ENCODE measurements around the gene OLAH.

The OLAH gene

DNA sequence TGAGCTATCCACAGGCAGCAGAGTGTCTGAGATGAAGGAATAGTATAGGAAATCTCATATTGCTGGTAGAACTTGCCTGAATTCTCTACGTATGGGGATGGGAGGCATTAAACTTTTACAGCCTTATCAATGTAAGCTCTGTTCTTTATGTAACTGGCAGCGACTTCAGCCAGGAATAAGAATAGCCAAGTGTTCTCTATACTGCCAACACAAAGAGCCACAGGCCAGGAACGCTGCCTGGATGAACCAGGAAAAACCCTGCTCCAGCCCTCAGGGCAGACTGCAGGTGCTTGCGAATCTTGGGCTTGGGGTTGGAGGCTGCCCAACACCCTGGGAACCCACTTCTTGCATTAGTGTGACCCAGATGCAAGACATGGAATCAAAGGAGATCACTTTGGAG is 6.1 kb upstream of the OLAH start:
- DNase-seq (ENCODE audit: insufficient read length, low spot score), result no peak
- no peak for FAIRE-seq
- no peak for TF ChIP-seq TAF1 (IDR thresholded peaks at IDR 0.05; ENCODE audit: low read depth, low read length)
- TF ChIP-seq PAX5 (IDR thresholded peaks at IDR 0.05; ENCODE audit: insufficient read depth, low read length, severe bottlenecking), result no peak
- TF ChIP-seq POU2F2 (IDR thresholded peaks at IDR 0.05; ENCODE audit: low read depth, low read length), result no peak
- no peak for TF ChIP-seq POLR2AphosphoS5 (IDR thresholded peaks at IDR 0.05; ENCODE audit: low read depth, low read length)
- no peak for TF ChIP-seq SPI1 (IDR thresholded peaks at IDR 0.05; ENCODE audit: low read depth, low read length)
- TF ChIP-seq POLR2A (IDR thresholded peaks at IDR 0.05; ENCODE audit: low read depth, low read length), result no peak

DNA sequence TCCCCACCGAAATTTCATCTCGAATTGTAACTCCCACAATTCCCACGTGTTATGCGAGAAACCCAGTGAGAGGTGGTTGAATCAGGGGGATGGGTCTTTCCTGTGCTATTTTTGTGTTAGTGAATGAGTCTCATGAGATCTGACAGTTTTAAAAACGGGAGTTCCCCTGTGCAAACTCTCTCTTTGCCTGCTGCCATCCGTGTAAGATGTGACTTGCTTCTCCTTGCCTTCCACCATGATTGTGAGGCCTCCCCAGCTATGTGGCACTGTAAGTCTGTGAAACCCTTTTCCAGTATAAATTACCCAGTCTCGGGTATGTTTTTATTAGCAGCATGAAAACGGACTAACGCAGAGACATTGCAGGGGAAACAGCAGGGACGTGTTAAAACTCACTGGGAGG is 5.3 kb upstream of the OLAH start:
- no peak for FAIRE-seq
- no peak for TF ChIP-seq POU2F2 (IDR thresholded peaks at IDR 0.05; ENCODE audit: low read depth, low read length)
- TF ChIP-seq POLR2A (IDR thresholded peaks at IDR 0.05; ENCODE audit: low read depth, low read length), result no peak
- TF ChIP-seq TAF1 (IDR thresholded peaks at IDR 0.05; ENCODE audit: low read depth, low read length), result no peak
- no peak for DNase-seq (ENCODE audit: insufficient read length, low spot score)

DNA sequence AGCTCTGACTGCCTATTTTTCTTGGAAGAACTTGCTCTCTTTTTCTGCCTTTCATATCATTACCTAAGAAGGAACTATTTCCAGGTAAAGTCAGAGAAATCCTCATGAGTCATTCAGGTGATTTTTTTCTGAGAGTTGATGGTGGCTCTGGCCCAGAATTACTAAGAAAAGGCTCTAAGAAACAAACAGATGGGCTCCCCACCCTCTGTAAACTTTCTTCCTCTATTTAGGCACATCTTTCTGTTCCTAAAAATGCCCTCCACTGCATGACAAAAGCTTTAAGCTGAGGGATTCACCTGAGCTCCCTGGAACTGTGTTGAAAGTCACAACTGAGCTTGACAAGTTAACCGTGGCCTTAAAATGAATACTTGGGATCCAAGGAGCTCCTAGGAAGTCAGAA is 1.6 kb downstream of the OLAH start:
- no peak for DNase-seq (ENCODE audit: insufficient read length, low spot score)
- TF ChIP-seq PAX5 (IDR thresholded peaks at IDR 0.05; ENCODE audit: insufficient read depth, low read length, severe bottlenecking) (no peak), POLR2AphosphoS5 (IDR thresholded peaks at IDR 0.05; ENCODE audit: low read depth, low read length) (no peak), POU2F2 (IDR thresholded peaks at IDR 0.05; ENCODE audit: low read depth, low read length) (no peak), TAF1 (IDR thresholded peaks at IDR 0.05; ENCODE audit: low read depth, low read length) (no peak), POLR2A (IDR thresholded peaks at IDR 0.05; ENCODE audit: low read depth, low read length) (no peak), SPI1 (IDR thresholded peaks at IDR 0.05; ENCODE audit: low read depth, low read length) (no peak)
- no peak for FAIRE-seq

DNA sequence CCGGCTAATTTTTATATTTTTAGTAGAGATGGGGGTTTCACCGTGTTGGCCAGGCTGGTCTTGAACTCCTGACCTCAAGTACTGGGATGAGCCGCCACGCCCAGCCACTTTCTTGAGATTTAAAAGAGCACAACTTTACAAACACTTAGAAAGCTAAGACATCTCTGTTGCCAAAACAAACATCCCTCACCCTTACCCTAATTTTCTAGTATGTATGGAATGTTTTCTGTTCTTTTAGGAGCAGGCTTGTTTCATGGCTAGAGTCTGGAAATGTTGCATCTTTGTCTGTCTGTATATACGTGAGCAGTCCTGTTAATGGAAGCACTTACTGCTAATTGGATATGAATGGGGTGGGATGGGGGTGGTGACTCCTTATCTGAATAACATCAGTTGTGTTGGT is 2.9 kb downstream of the OLAH start:
- DNase-seq (ENCODE audit: insufficient read length, low spot score), result no peak
- TF ChIP-seq POU2F2 (IDR thresholded peaks at IDR 0.05; ENCODE audit: low read depth, low read length), result no peak
- TF ChIP-seq SPI1 (IDR thresholded peaks at IDR 0.05; ENCODE audit: low read depth, low read length), result no peak
- no peak for TF ChIP-seq POLR2A (IDR thresholded peaks at IDR 0.05; ENCODE audit: low read depth, low read length)
- TF ChIP-seq TAF1 (IDR thresholded peaks at IDR 0.05; ENCODE audit: low read depth, low read length), result no peak
- TF ChIP-seq POLR2AphosphoS5 (IDR thresholded peaks at IDR 0.05; ENCODE audit: low read depth, low read length), result no peak
- TF ChIP-seq PAX5 (IDR thresholded peaks at IDR 0.05; ENCODE audit: insufficient read depth, low read length, severe bottlenecking), result no peak
- FAIRE-seq, result no peak

DNA sequence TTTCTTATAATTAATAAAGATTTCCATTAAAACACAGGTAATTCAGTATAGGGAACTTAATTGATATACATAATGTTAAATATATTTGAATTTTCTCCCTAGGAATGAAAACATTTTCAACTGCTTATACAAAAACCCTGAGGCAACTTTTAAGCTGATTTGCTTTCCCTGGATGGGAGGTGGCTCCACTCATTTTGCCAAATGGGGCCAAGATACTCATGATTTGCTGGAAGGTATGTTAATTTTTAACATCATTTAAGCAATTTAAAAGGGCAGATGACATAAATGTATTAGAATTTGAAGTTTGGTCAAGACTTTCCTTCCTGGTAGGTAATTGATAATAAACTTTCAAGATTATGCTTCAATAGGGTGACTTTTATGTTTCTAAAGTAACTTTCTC is 5.8 kb downstream of the OLAH start:
- DNase-seq (ENCODE audit: insufficient read length, low spot score) (no peak), FAIRE-seq (no peak)
- TF ChIP-seq TAF1 (IDR thresholded peaks at IDR 0.05; ENCODE audit: low read depth, low read length) (no peak), POU2F2 (IDR thresholded peaks at IDR 0.05; ENCODE audit: low read depth, low read length) (no peak), POLR2AphosphoS5 (IDR thresholded peaks at IDR 0.05; ENCODE audit: low read depth, low read length) (no peak), PAX5 (IDR thresholded peaks at IDR 0.05; ENCODE audit: insufficient read depth, low read length, severe bottlenecking) (no peak), POLR2A (IDR thresholded peaks at IDR 0.05; ENCODE audit: low read depth, low read length) (no peak), SPI1 (IDR thresholded peaks at IDR 0.05; ENCODE audit: low read depth, low read length) (no peak)

DNA sequence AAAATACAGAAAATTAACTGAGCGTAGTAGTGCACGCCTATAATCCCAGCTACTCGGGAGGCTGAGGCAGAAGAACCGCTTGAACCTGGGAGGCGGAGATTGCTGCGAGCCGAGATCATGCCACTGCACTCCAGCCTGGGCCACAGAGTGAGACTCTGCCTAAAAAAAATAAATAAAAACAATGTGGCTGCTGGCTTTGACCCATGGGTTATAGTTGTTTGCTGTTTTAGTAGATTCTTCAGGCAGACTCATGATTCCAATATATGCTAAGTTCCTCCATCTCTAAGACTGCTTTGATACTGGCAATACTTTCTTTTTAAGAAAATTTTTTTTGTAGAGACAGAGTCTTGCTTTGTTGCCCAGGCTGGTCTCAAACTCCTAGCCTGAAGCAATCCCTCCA is 8.4 kb downstream of the OLAH start:
- FAIRE-seq (no peak), DNase-seq (ENCODE audit: insufficient read length, low spot score) (no peak)
- no peak for TF ChIP-seq PAX5 (IDR thresholded peaks at IDR 0.05; ENCODE audit: insufficient read depth, low read length, severe bottlenecking)
- no peak for TF ChIP-seq TAF1 (IDR thresholded peaks at IDR 0.05; ENCODE audit: low read depth, low read length)
- TF ChIP-seq SPI1 (IDR thresholded peaks at IDR 0.05; ENCODE audit: low read depth, low read length), result no peak
- no peak for TF ChIP-seq POU2F2 (IDR thresholded peaks at IDR 0.05; ENCODE audit: low read depth, low read length)
- TF ChIP-seq POLR2A (IDR thresholded peaks at IDR 0.05; ENCODE audit: low read depth, low read length), result no peak
- TF ChIP-seq POLR2AphosphoS5 (IDR thresholded peaks at IDR 0.05; ENCODE audit: low read depth, low read length), result no peak

DNA sequence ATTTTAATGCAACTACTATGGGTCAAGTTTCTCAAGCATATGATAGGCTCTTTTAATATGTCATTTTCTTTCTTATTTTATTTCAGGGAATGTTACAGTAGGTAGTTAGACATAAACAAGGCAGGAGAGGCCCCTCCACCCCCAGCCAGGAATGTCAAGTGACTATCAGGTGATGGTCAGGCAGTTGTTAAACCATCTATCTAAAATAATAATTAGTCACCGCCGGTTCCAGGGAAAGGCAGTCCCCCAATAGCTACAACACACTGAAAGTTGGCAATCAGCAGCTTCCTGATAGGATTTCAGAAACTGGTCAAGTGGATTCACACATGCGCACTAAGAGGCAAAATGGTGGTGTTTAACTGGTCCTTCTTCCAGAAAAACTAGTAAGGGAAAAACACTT is 9.3 kb downstream of the OLAH start:
- TF ChIP-seq POLR2A (IDR thresholded peaks at IDR 0.05; ENCODE audit: low read depth, low read length), result no peak
- TF ChIP-seq POU2F2 (IDR thresholded peaks at IDR 0.05; ENCODE audit: low read depth, low read length), result no peak
- no peak for TF ChIP-seq PAX5 (IDR thresholded peaks at IDR 0.05; ENCODE audit: insufficient read depth, low read length, severe bottlenecking)
- no peak for TF ChIP-seq POLR2AphosphoS5 (IDR thresholded peaks at IDR 0.05; ENCODE audit: low read depth, low read length)
- no peak for TF ChIP-seq TAF1 (IDR thresholded peaks at IDR 0.05; ENCODE audit: low read depth, low read length)
- no peak for TF ChIP-seq SPI1 (IDR thresholded peaks at IDR 0.05; ENCODE audit: low read depth, low read length)
- FAIRE-seq (no peak), DNase-seq (ENCODE audit: insufficient read length, low spot score) (no peak)

DNA sequence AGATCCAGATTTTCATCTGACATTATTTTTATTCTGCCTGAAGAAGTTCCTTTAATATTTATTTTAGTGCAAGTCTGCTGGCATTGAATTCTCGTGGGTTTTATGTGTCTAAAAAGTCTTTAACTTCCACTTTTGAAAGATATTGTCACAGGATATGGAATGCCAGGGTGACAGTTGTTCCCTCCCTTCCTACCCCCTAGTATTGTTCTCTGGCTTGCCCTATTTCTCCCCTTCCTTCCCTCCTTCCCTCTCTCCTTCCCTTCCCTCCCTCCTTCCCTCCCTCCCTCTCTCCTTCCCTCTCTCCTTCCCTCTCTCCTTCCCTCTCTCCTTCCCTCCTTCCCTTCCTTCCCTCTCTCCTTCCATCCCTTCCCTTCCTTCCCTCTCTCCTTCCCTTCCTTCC is 14.9 kb downstream of the OLAH start:
- FAIRE-seq (no peak), DNase-seq (ENCODE audit: insufficient read length, low spot score) (no peak)
- TF ChIP-seq POU2F2 (IDR thresholded peaks at IDR 0.05; ENCODE audit: low read depth, low read length) (no peak), TAF1 (IDR thresholded peaks at IDR 0.05; ENCODE audit: low read depth, low read length) (no peak), PAX5 (IDR thresholded peaks at IDR 0.05; ENCODE audit: insufficient read depth, low read length, severe bottlenecking) (no peak), POLR2AphosphoS5 (IDR thresholded peaks at IDR 0.05; ENCODE audit: low read depth, low read length) (no peak), SPI1 (IDR thresholded peaks at IDR 0.05; ENCODE audit: low read depth, low read length) (no peak), POLR2A (IDR thresholded peaks at IDR 0.05; ENCODE audit: low read depth, low read length) (no peak)

DNA sequence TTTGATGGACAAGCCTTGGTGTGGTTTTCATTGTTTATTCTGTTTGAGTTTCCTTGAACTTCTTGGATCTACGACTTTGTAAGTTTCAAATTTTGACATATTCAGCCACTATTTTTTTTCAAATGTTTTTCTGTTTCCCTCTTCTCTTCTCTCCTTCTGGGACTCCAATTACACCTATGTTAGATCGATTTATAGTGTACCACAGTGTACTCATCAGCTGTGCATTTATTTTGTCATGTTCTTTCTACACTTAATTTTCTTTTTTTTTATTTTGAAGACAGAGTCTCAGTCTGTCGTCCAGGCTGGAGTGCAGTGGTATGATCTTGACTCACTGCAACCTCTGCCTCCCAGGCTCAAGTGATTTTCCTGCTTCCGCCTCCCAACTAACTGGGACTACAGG is 16.2 kb downstream of the OLAH start:
- no peak for FAIRE-seq
- TF ChIP-seq SPI1 (IDR thresholded peaks at IDR 0.05; ENCODE audit: low read depth, low read length), result no peak
- TF ChIP-seq PAX5 (IDR thresholded peaks at IDR 0.05; ENCODE audit: insufficient read depth, low read length, severe bottlenecking), result no peak
- TF ChIP-seq TAF1 (IDR thresholded peaks at IDR 0.05; ENCODE audit: low read depth, low read length), result no peak
- TF ChIP-seq POU2F2 (IDR thresholded peaks at IDR 0.05; ENCODE audit: low read depth, low read length), result no peak
- TF ChIP-seq POLR2AphosphoS5 (IDR thresholded peaks at IDR 0.05; ENCODE audit: low read depth, low read length), result no peak
- no peak for TF ChIP-seq POLR2A (IDR thresholded peaks at IDR 0.05; ENCODE audit: low read depth, low read length)

DNA sequence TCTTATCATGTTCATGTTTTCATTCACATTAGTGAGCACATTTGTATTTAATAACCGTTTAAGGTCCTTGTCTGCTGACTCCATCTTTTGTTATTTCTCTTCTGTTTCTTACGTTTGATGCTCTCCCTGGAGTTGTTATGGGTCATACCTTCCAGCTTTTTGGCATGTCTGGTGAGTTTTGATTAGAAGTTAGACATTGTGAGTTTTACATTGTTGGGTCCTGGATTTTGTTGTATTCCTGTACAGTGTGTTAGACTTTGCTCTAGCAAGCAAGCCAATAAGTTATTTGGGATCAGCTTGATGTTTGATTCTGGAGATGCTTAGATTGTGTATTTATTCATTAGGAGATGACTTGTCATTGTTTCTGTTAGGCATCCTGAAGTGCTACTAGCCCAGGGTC is 16.9 kb downstream of the OLAH start:
- FAIRE-seq (no peak), DNase-seq (ENCODE audit: insufficient read length, low spot score) (no peak)
- TF ChIP-seq TAF1 (IDR thresholded peaks at IDR 0.05; ENCODE audit: low read depth, low read length), result no peak

More for the DNA sequence above, 16.2 kb downstream of the OLAH start:
- no peak for DNase-seq (ENCODE audit: insufficient read length, low spot score)
